ENCODE measurements around the gene MMP21. TPM values are rescaled to one million over a fixed set of nuclear protein-coding genes. Genes with fewer than 3 reads are reported as not detected.

The MMP21 gene
- not detected for total RNA-seq

- no peak for DNase-seq (ENCODE audit: low spot score in 2 of 2)
- 81 to 83% methylated on average over 26 of the region's 26 CpGs for WGBS, 2 donors
- TF ChIP-seq CTCF (IDR thresholded peaks at IDR 0.05) (no peak), POLR2A (IDR thresholded peaks at IDR 0.05) (no peak)
- H3K4me3 ChIP-seq (ENCODE audit: low read depth, poor library complexity, severe bottlenecking) = no peak within 1 kb of the TSS
- intact Hi-C loops (cut with DNase I; ENCODE audit: low total_unique reads) = no loop called here
Measured at GRCh38 chr10:125775491-125776106, at the start of gene MMP21. TSS of gene MMP21 (minus strand) at chr10:125775821. CDS start at chr10:125775821, 0 bp downstream.

- 73 to 83% methylated on average over 1 of the region's 1 CpG for WGBS, 2 donors
- intact Hi-C loops (cut with DNase I; ENCODE audit: low total_unique reads) = no loop called here
- TF ChIP-seq POLR2A (IDR thresholded peaks at IDR 0.05) = no peak
- no peak for TF ChIP-seq CTCF (IDR thresholded peaks at IDR 0.05)
Measured at GRCh38 chr10:125824736-125825135, 49.1 kb upstream of the MMP21 start.

GRCh38 chr10:125823663-125824251, 48.1 kb upstream of the MMP21 start:
- H3K4me3 ChIP-seq (ENCODE audit: low read depth, poor library complexity, severe bottlenecking) = peak overlapping the region; percentile 93
- intact Hi-C loops (cut with DNase I; ENCODE audit: low total_unique reads) = no loop called here
- no peak for DNase-seq (ENCODE audit: low spot score in 2 of 2)
- WGBS, 2 donors = 0 to 1% methylated on average over 20 of the region's 20 CpGs
- TF ChIP-seq POLR2A (IDR thresholded peaks at IDR 0.05) = no peak
- no peak for TF ChIP-seq CTCF (IDR thresholded peaks at IDR 0.05)

More at GRCh38 chr10:125824736-125825135, 49.1 kb upstream of the MMP21 start:
- no peak overlapping the region for H3K4me3 ChIP-seq (ENCODE audit: low read depth, poor library complexity, severe bottlenecking)
- DNase-seq (ENCODE audit: low spot score in 2 of 2) = no peak

- intact Hi-C loops (cut with DNase I; ENCODE audit: low total_unique reads) = no loop called here
- TF ChIP-seq POLR2A (IDR thresholded peaks at IDR 0.05) = peak in 1 of 2 donors; percentile 27
- TF ChIP-seq CTCF (IDR thresholded peaks at IDR 0.05) = peak in 1 of 3 donors; percentile 52
Measured at GRCh38 chr10:125822878-125823662, 47.4 kb upstream of the MMP21 start, which contains the start of the genes BCCIP and UROS. TSS of gene BCCIP (plus strand) at chr10:125823546. CDS start at chr10:125823558, 12 bp downstream. TSS of gene UROS (minus strand) at chr10:125823258. CDS start at chr10:125816499, 6,759 bp downstream.

GRCh38 chr10:125820701-125821100, 45.1 kb upstream of the MMP21 start:
- H3K4me3 ChIP-seq (ENCODE audit: low read depth, poor library complexity, severe bottlenecking) = no peak overlapping the region
- intact Hi-C loops (cut with DNase I; ENCODE audit: low total_unique reads) = no loop called here
- WGBS, 2 donors = 57 to 67% methylated on average over 1 of the region's 1 CpG
- DNase-seq (ENCODE audit: low spot score in 2 of 2) = no peak
- no peak for TF ChIP-seq POLR2A (IDR thresholded peaks at IDR 0.05)
- no peak for TF ChIP-seq CTCF (IDR thresholded peaks at IDR 0.05)

More at GRCh38 chr10:125822878-125823662, 47.4 kb upstream of the MMP21 start, which contains the start of the genes BCCIP and UROS:
- DNase-seq (ENCODE audit: low spot score in 2 of 2) = peak; percentile 86 to 97
- WGBS, 2 donors = 0 to 1% methylated on average over 41 to 44 of the region's 74 CpGs
- H3K4me3 ChIP-seq (ENCODE audit: low read depth, poor library complexity, severe bottlenecking) = peak within 1 kb of the TSS; percentile 93
